ENCODE measurements around the gene GP1BA. TPM values are rescaled to one million over a fixed set of nuclear protein-coding genes. Genes with fewer than 3 reads are reported as not detected.
"Not testable (repeated sequence)": the region's sequence is repeated elsewhere in the genome, so short reads cannot be mapped to it uniquely, and the experiment has no call there.

The GP1BA gene
- total and polyA plus RNA-seq, 10 donors = 1.8 to 6.1 (median 2.8) TPM

- peak; percentile 95 for DNase-seq
- Histone ChIP-seq H3K36me3 (peaks cover 0 to 10% (median 4%) of the 10 kb centered on the region in 6 donors), H3K9me3 (no peaks in the 10 kb centered on the region), H3K4me1 (peaks cover 34 to 60% (median 50%) of the 10 kb centered on the region in 6 donors), H3K27me3 (replicated peaks in 1 of 7) (peaks cover 0 to 43% (median 0%) of the 10 kb centered on the region in 7 donors), H3K27ac (peak overlapping the region in 7 of 8 donors; percentile 51 to 79 (median 74)), H3K4me3 (peak overlapping the region in 5 of 8 donors; percentile 45 to 81 (median 56))
- intact Hi-C loops (cut with DNase I; ENCODE audit: low total_unique reads) = no loop called here
- TF ChIP-seq POLR2AphosphoS5 (IDR thresholded peaks at IDR 0.05) (peak; percentile 17 to 77 (median 76)), POLR2A (IDR thresholded peaks at IDR 0.05) (no peak)
- WGBS, 5 donors = 33 to 74% (median 41%) methylated on average over 27 to 48 of the region's 48 CpGs
Measured at GRCh38 chr17:4901648-4902344, 30.3 kb upstream of the GP1BA start.

GRCh38 chr17:4902540-4902939 lies 29.5 kb upstream of the GP1BA start:
- Histone ChIP-seq H3K27ac (peak overlapping the region in 7 of 8 donors; percentile 47 to 79 (median 74)), H3K9me3 (no peaks in the 10 kb centered on the region), H3K4me1 (peaks cover 34 to 60% (median 50%) of the 10 kb centered on the region in 6 donors), H3K36me3 (peaks cover 0 to 3% (median 0%) of the 10 kb centered on the region in 6 donors), H3K27me3 (replicated peaks in 1 of 7) (peaks cover 0 to 43% (median 0%) of the 10 kb centered on the region in 7 donors), H3K4me3 (peak overlapping the region in 1 of 8 donors; percentile 81)
- intact Hi-C loops (cut with DNase I; ENCODE audit: low total_unique reads) = no loop called here
- DNase-seq = no peak
- WGBS, 5 donors = 57 to 78% (median 65%) methylated on average over 8 of the region's 8 CpGs
- no peak for TF ChIP-seq POLR2A (IDR thresholded peaks at IDR 0.05)

- Histone ChIP-seq H3K27me3 (replicated peaks in 1 of 7) (peaks cover 0 to 43% (median 0%) of the 10 kb centered on the region in 7 donors), H3K4me3 (peak within 1 kb of the TSS in 3 of 8 donors; percentile 56 to 81 (median 59)), H3K4me1 (peaks cover 34 to 60% (median 51%) of the 10 kb centered on the region in 6 donors), H3K36me3 (no peaks in the 10 kb centered on the region), H3K27ac (peak within 1 kb of the TSS in 7 of 8 donors; percentile 47 to 79 (median 74)), H3K9me3 (no peaks in the 10 kb centered on the region)
- DNase-seq = peak; percentile 82
- peak; percentile 64 to 92 (median 83) for TF ChIP-seq CTCF (IDR thresholded peaks at IDR 0.05 in 8 of 11, conservative IDR thresholded peaks at IDR 0.05 in 3 of 11)
- TF ChIP-seq POLR2A (IDR thresholded peaks at IDR 0.05) = no peak
- intact Hi-C loops (cut with DNase I; ENCODE audit: low total_unique reads) = no loop called here
- WGBS, 5 donors = 7 to 10% (median 9%) methylated on average over 8 to 10 of the region's 10 CpGs
Measured at GRCh38 chr17:4903051-4903818, 28.8 kb upstream of the GP1BA start, which contains the start of gene CHRNE. Gene CHRNE (minus strand): TSS chr17:4903098. CDS start chr17:4903063, 35 bp downstream.

GRCh38 chr17:4906642-4907041 lies 25.4 kb upstream of the GP1BA start:
- not testable (repeated sequence) for H3K27ac ChIP-seq; H3K36me3 ChIP-seq; H3K4me3 ChIP-seq; H3K9me3 ChIP-seq; H3K27me3 ChIP-seq (replicated peaks in 1 of 7); DNase-seq
- H3K4me1 ChIP-seq = peaks cover 13 to 40% (median 29%) of the 10 kb centered on the region in 6 donors
- intact Hi-C loops (cut with DNase I; ENCODE audit: low total_unique reads) = loop anchor here (5.0 kb wide), 2 partner anchors 81 to 156 kb away; partner anchors contain the start of gene CAMTA2

- TF ChIP-seq CTCF (IDR thresholded peaks at IDR 0.05 in 8 of 11, conservative IDR thresholded peaks at IDR 0.05 in 3 of 11) (no peak), POLR2AphosphoS5 (IDR thresholded peaks at IDR 0.05) (no peak), POLR2A (IDR thresholded peaks at IDR 0.05) (no peak)
- Histone ChIP-seq H3K27me3 (replicated peaks in 1 of 7) (peaks cover 0 to 6% (median 0%) of the 10 kb centered on the region in 7 donors), H3K9me3 (no peaks in the 10 kb centered on the region), H3K4me3 (no peak overlapping the region), H3K36me3 (no peaks in the 10 kb centered on the region), H3K4me1 (peaks cover 3 to 24% (median 14%) of the 10 kb centered on the region in 6 donors), H3K27ac (peak overlapping the region in 5 of 8 donors; percentile 23 to 68 (median 43))
- DNase-seq = no peak
- WGBS, 5 donors = 50 to 70% (median 53%) methylated on average over 9 to 10 of the region's 10 CpGs
- intact Hi-C loops (cut with DNase I; ENCODE audit: low total_unique reads) = loop anchor here (5.0 kb wide), 2 partner anchors 79 to 154 kb away; partner anchors contain the start of gene CAMTA2
Measured at GRCh38 chr17:4908301-4908700, 23.8 kb upstream of the GP1BA start.

Measured in spleen (tissue), 11 donors.